ENCODE data around the gene DENND1A.

DENND1A gene

GRCh38 chr9:123395689-123396511 lies 534.0 kb downstream of the DENND1A start:
- H3K9me3 ChIP-seq (ENCODE audit: insufficient read depth, low read depth, low read length): no peaks in the 10 kb centered on the region
- H4K20me1 ChIP-seq (ENCODE audit: insufficient read depth, low read length, poor library complexity, severe bottlenecking): no peaks in the 10 kb centered on the region
- no peaks in the 10 kb centered on the region for H3K4me1 ChIP-seq (ENCODE audit: insufficient read depth, low read length, poor library complexity, severe bottlenecking)
- no peaks in the 10 kb centered on the region for H3K27me3 ChIP-seq (ENCODE audit: insufficient read depth, low read length, poor library complexity, severe bottlenecking)
- H3F3A ChIP-seq (ENCODE audit: low read depth): no peaks in the 10 kb centered on the region
- H3K4me2 ChIP-seq (ENCODE audit: low read depth, low read length, poor library complexity, severe bottlenecking): no peak overlapping the region
- no peaks in the 10 kb centered on the region for H3K9me2 ChIP-seq (replicated peaks; ENCODE audit: low read depth, low read length)
- no peak overlapping the region for H3K9ac ChIP-seq (ENCODE audit: low read depth, low read length, poor library complexity, severe bottlenecking)
- no peaks in the 10 kb centered on the region for H3K79me2 ChIP-seq (ENCODE audit: insufficient read depth, low read length)
- no peak overlapping the region for H2AFZ ChIP-seq (ENCODE audit: low read length)
- H3K4me3 ChIP-seq (ENCODE audit: low read length, poor library complexity, severe bottlenecking): no peak overlapping the region
- TF ChIP-seq EZH2phosphoT487 (IDR thresholded peaks at IDR 0.05; ENCODE audit: borderline replicate concordance): no peak
- TF ChIP-seq, protein P1, sequence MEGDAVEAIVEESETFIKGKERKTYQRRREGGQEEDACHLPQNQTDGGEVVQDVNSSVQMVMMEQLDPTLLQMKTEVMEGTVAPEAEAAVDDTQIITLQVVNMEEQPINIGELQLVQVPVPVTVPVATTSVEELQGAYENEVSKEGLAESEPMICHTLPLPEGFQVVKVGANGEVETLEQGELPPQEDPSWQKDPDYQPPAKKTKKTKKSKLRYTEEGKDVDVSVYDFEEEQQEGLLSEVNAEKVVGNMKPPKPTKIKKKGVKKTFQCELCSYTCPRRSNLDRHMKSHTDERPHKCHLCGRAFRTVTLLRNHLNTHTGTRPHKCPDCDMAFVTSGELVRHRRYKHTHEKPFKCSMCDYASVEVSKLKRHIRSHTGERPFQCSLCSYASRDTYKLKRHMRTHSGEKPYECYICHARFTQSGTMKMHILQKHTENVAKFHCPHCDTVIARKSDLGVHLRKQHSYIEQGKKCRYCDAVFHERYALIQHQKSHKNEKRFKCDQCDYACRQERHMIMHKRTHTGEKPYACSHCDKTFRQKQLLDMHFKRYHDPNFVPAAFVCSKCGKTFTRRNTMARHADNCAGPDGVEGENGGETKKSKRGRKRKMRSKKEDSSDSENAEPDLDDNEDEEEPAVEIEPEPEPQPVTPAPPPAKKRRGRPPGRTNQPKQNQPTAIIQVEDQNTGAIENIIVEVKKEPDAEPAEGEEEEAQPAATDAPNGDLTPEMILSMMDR (conservative IDR thresholded peaks at IDR 0.05; ENCODE audit: low read length): no peak
- no peaks in the 10 kb centered on the region for H3K36me3 ChIP-seq (ENCODE audit: insufficient read depth, low read length)

GRCh38 chr9:123395276-123395688 lies 534.6 kb downstream of the DENND1A start:
- Histone ChIP-seq H3K9me2 (replicated peaks; ENCODE audit: low read depth, low read length) (no peaks in the 10 kb centered on the region), H3K4me2 (ENCODE audit: low read depth, low read length, poor library complexity, severe bottlenecking) (no peak overlapping the region), H2AFZ (ENCODE audit: low read length) (no peak overlapping the region), H4K20me1 (ENCODE audit: insufficient read depth, low read length, poor library complexity, severe bottlenecking) (no peaks in the 10 kb centered on the region), H3K4me1 (ENCODE audit: insufficient read depth, low read length, poor library complexity, severe bottlenecking) (no peaks in the 10 kb centered on the region), H3F3A (ENCODE audit: low read depth) (no peaks in the 10 kb centered on the region), H3K27me3 (ENCODE audit: insufficient read depth, low read length, poor library complexity, severe bottlenecking) (no peaks in the 10 kb centered on the region), H3K9me3 (ENCODE audit: insufficient read depth, low read depth, low read length) (no peaks in the 10 kb centered on the region), H3K36me3 (ENCODE audit: insufficient read depth, low read length) (no peaks in the 10 kb centered on the region), H3K4me3 (ENCODE audit: low read length, poor library complexity, severe bottlenecking) (no peak overlapping the region), H3K9ac (ENCODE audit: low read depth, low read length, poor library complexity, severe bottlenecking) (no peak overlapping the region), H3K79me2 (ENCODE audit: insufficient read depth, low read length) (no peaks in the 10 kb centered on the region)
- TF ChIP-seq, protein P1 (conservative IDR thresholded peaks at IDR 0.05; ENCODE audit: low read length): no peak
- no peak for TF ChIP-seq EZH2phosphoT487 (IDR thresholded peaks at IDR 0.05; ENCODE audit: borderline replicate concordance)

GRCh38 chr9:123394291-123395235 lies 535.4 kb downstream of the DENND1A start:
- H3K9me3 ChIP-seq (ENCODE audit: insufficient read depth, low read depth, low read length): no peaks in the 10 kb centered on the region
- H3K79me2 ChIP-seq (ENCODE audit: insufficient read depth, low read length): no peaks in the 10 kb centered on the region
- no peaks in the 10 kb centered on the region for H3K4me1 ChIP-seq (ENCODE audit: insufficient read depth, low read length, poor library complexity, severe bottlenecking)
- H3K36me3 ChIP-seq (ENCODE audit: insufficient read depth, low read length): no peaks in the 10 kb centered on the region
- no peaks in the 10 kb centered on the region for H4K20me1 ChIP-seq (ENCODE audit: insufficient read depth, low read length, poor library complexity, severe bottlenecking)
- no peaks in the 10 kb centered on the region for H3F3A ChIP-seq (ENCODE audit: low read depth)
- H3K9me2 ChIP-seq (replicated peaks; ENCODE audit: low read depth, low read length): no peaks in the 10 kb centered on the region
- TF ChIP-seq EZH2phosphoT487 (IDR thresholded peaks at IDR 0.05; ENCODE audit: borderline replicate concordance): no peak
- TF ChIP-seq, protein P1 (conservative IDR thresholded peaks at IDR 0.05; ENCODE audit: low read length): no peak
- H3K27me3 ChIP-seq (ENCODE audit: insufficient read depth, low read length, poor library complexity, severe bottlenecking): no peaks in the 10 kb centered on the region
- H3K4me2 ChIP-seq (ENCODE audit: low read depth, low read length, poor library complexity, severe bottlenecking): no peak overlapping the region
- no peak overlapping the region for H3K4me3 ChIP-seq (ENCODE audit: low read length, poor library complexity, severe bottlenecking)
- no peak overlapping the region for H3K9ac ChIP-seq (ENCODE audit: low read depth, low read length, poor library complexity, severe bottlenecking)
- H2AFZ ChIP-seq (ENCODE audit: low read length): no peak overlapping the region
